Measurements from ENCODE around the gene FLT1.

DNA sequence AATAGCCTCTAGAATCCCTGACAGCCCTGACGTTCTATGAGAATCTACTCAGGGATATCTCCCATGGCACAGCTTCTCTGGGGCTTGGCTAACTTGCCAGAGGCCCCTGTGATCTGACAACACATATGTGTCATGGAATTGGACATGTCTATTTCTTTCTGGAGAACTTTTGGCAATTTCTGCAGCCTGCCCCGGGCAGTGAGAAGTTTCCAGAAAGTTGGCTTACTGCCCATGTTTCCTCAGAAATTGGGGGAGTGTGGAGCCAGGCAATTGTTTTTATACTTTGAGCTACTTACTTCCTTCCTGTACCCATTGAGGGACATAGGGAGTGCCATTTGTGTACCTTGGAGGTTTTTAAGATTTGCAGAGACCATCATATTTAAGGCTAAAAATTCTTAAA, 98.9 kb downstream of the FLT1 start:
- TF ChIP-seq, protein P1, sequence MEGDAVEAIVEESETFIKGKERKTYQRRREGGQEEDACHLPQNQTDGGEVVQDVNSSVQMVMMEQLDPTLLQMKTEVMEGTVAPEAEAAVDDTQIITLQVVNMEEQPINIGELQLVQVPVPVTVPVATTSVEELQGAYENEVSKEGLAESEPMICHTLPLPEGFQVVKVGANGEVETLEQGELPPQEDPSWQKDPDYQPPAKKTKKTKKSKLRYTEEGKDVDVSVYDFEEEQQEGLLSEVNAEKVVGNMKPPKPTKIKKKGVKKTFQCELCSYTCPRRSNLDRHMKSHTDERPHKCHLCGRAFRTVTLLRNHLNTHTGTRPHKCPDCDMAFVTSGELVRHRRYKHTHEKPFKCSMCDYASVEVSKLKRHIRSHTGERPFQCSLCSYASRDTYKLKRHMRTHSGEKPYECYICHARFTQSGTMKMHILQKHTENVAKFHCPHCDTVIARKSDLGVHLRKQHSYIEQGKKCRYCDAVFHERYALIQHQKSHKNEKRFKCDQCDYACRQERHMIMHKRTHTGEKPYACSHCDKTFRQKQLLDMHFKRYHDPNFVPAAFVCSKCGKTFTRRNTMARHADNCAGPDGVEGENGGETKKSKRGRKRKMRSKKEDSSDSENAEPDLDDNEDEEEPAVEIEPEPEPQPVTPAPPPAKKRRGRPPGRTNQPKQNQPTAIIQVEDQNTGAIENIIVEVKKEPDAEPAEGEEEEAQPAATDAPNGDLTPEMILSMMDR (IDR thresholded peaks at IDR 0.05), result no peak
- TF ChIP-seq POLR2A (IDR thresholded peaks at IDR 0.05), result no peak
- no peak for TF ChIP-seq POLR2AphosphoS5 (IDR thresholded peaks at IDR 0.05)

Data from breast epithelium (tissue), 3 donors.